WERI-Rb-1 (cell line): Measurements from ENCODE around the gene ZNF573.
A peak's percentile ranks its signal among the peaks of the same experiment; 100 is the strongest.

ENCODE experiments used
- DNase-seq: peaks from one replicate; pipeline ENCODE4 v3.0.0-alpha.2; 2020
- H3K27ac ChIP-seq: fragments of 250-450 bp; sonication (Bioruptor Pico); 2 replicates; pipeline ENCODE4 v1.5.1; 2020; ENCODE audit warnings: mild to moderate bottlenecking, moderate library complexity
- H3K27me3 ChIP-seq: fragments of 250-450 bp; sonication (Bioruptor Pico); 2 replicates; pipeline ENCODE4 v1.5.1; 2021; ENCODE audit warnings: mild to moderate bottlenecking, low read depth, moderate library complexity; ENCODE audit not compliant: insufficient read depth, severe bottlenecking
- H3K36me3 ChIP-seq: fragments of 250-450 bp; sonication (Bioruptor Pico); 2 replicates; pipeline ENCODE4 v1.5.1; 2020; ENCODE audit warnings: mild to moderate bottlenecking, moderate library complexity
- H3K4me3 ChIP-seq: 2 replicates; pipeline ENCODE4 v1.5.1; 2011; ENCODE audit warnings: low read depth, mild to moderate bottlenecking, control low read depth, low read length
- H3K9me3 ChIP-seq: fragments of 250-450 bp; sonication (Bioruptor Pico); 2 replicates; pipeline ENCODE4 v1.5.1; 2021; ENCODE audit warnings: mild to moderate bottlenecking, moderate library complexity; ENCODE audit not compliant: severe bottlenecking
- TF ChIP-seq, protein P1 (sequence below): IDR thresholded peaks from 2 replicates; pipeline ENCODE4 v1.5.1; 2011; ENCODE audit warnings: low read depth, mild to moderate bottlenecking, control low read depth, inconsistent platforms, low read length

The ZNF573 gene

DNA sequence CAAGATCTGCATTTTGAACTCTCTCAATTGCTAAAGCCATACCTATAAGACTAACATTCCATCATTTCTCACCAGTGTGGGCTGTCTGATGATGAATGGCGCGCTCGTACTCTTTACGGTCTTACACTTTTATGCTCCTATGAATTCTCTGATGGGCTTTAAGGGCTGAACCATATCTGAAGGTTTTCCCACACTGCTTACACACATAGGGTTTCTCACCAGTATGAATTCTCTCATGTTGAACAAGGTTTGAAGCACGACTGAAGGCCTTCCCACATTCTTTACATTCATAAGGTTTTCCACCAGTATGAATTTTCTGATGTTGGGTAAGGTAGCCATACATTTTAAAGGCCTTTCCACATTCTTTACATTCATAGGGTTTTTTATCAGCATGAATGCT lies 41.0 kb downstream of the ZNF573 start:
- Histone ChIP-seq H3K4me3 (no peak overlapping the region), H3K36me3 (peaks cover 11% of the 10 kb centered on the region), H3K9me3 (peaks cover 18% of the 10 kb centered on the region), H3K27ac (no peak overlapping the region), H3K27me3 (no peaks in the 10 kb centered on the region)
- TF ChIP-seq, protein P1, sequence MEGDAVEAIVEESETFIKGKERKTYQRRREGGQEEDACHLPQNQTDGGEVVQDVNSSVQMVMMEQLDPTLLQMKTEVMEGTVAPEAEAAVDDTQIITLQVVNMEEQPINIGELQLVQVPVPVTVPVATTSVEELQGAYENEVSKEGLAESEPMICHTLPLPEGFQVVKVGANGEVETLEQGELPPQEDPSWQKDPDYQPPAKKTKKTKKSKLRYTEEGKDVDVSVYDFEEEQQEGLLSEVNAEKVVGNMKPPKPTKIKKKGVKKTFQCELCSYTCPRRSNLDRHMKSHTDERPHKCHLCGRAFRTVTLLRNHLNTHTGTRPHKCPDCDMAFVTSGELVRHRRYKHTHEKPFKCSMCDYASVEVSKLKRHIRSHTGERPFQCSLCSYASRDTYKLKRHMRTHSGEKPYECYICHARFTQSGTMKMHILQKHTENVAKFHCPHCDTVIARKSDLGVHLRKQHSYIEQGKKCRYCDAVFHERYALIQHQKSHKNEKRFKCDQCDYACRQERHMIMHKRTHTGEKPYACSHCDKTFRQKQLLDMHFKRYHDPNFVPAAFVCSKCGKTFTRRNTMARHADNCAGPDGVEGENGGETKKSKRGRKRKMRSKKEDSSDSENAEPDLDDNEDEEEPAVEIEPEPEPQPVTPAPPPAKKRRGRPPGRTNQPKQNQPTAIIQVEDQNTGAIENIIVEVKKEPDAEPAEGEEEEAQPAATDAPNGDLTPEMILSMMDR = no peak
- DNase-seq = no peak

DNA sequence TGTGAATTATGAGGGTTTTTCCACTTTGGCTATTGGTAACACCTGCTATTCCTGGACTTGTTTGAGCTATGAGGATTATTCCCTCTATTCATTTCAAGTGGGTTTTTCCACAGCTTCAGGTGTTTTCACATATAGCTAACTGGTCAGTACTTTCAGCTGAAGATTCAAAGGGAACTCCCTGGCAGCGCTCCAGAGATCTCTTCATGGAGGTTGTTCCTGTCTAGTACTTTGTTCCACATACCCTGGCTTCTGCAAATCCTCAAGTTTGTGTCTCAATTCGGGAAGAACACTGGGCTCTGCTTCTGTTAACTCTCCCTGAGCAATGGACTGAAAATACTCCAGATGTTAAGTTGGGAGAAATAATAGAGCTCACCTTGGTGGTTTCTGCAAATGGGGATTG lies 54.2 kb downstream of the ZNF573 start:
- no peak overlapping the region for H3K4me3 ChIP-seq
- H3K9me3 ChIP-seq = no peaks in the 10 kb centered on the region
- TF ChIP-seq, protein P1 = no peak
- no peak overlapping the region for H3K27ac ChIP-seq
- no peaks in the 10 kb centered on the region for H3K27me3 ChIP-seq
- no peaks in the 10 kb centered on the region for H3K36me3 ChIP-seq
- DNase-seq = no peak

DNA sequence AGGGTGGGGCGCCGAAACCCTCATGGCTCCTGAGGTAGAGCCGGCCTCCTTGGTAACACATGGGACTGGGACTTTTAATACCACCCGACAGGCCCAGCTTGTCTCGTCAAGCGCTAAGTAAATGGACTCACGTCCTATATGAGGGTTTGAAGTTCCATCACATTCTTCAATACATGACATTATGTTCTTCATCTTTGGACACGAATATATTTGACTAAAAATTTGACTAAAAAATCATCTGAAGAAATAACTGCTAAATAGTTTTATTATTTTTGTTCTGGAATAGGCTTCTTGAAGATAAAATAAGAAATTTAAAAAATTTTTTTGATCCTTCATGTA lies 59.5 kb downstream of the ZNF573 start:
- no peak overlapping the region for H3K27ac ChIP-seq
- TF ChIP-seq, protein P1 = no peak
- peaks cover 8% of the 10 kb centered on the region for H3K36me3 ChIP-seq
- DNase-seq = no peak
- H3K9me3 ChIP-seq = no peaks in the 10 kb centered on the region
- H3K27me3 ChIP-seq = no peaks in the 10 kb centered on the region
- H3K4me3 ChIP-seq = peak overlapping the region; percentile 95

DNA sequence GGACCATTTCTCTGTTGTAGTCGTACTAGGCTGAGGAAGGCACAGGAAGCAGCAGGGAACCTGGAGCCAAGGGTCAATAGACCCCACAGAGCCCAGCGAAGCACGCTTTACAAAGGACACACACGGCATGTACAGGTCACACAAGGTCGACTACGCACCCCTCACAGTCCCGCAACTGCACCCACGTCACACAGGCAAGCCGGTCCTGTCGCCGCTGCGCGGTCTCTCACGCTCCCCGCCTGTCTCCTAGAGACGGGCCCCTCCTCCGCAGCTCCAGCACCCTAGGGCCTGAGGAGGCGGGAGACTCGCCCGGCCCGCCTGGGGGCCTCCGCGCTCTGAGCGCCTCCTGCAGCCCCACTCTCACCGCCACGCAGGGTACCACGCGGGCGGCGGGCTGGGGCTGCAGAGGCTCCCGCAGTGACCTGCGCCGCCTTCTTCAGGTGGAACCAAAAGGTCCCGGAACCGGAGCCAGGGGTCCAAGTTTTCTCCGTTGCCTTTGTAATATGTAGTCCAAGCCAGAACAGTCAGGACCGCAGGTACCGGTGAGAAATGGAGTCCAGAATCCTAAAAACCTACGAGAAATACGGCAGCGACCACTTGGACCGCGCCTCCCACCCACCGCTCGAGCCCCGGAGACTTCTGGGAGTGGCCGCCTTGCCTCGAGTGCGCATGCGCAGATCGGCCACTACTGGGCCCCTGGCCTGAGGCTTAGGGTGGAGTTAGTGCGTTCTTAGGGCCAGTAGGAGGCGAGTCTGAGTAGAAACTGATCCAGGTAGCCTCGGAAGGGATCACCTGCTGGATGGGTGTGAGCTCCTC lies 60.1 kb downstream of the ZNF573 start, which contains the start of gene ZNF607:
Gene ZNF607 (minus strand): TSS at position 651 of the 816 bp plus-strand sequence. CDS start 8,143 bp downstream, outside the sequence.
- DNase-seq = peak; percentile 95
- Histone ChIP-seq H3K27ac (peak within 1 kb of the TSS; percentile 83), H3K27me3 (no peaks in the 10 kb centered on the region), H3K36me3 (peaks cover 12% of the 10 kb centered on the region), H3K9me3 (no peaks in the 10 kb centered on the region), H3K4me3 (peak within 1 kb of the TSS; percentile 95)
- TF ChIP-seq, protein P1 = peak; percentile 80

DNA sequence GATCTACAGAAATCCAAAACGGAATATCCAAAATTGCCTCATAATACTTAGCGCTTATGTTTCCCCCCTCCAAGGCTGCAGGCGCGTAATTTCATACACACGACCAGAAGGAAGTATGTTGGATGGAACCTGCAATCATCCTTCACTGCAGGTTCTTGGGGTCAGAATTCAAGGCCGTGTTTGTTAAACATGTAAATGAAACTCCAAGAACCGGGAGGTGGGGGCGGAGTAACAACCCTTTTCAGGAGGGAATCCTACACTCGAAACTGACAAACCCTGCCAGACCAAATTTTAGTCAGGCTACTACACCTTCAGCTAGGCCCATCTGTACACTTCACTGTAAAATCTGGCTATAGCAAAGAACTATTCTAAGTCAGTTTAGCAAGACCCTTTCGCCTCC lies 61.1 kb downstream of the ZNF573 start:
- Histone ChIP-seq H3K4me3 (peak overlapping the region; percentile 95), H3K27ac (no peak overlapping the region; the same call in 1 of the 2 replicates), H3K36me3 (peaks cover 16% of the 10 kb centered on the region), H3K27me3 (no peaks in the 10 kb centered on the region), H3K9me3 (no peaks in the 10 kb centered on the region)
- no peak for DNase-seq
- TF ChIP-seq, protein P1 = no peak

DNA sequence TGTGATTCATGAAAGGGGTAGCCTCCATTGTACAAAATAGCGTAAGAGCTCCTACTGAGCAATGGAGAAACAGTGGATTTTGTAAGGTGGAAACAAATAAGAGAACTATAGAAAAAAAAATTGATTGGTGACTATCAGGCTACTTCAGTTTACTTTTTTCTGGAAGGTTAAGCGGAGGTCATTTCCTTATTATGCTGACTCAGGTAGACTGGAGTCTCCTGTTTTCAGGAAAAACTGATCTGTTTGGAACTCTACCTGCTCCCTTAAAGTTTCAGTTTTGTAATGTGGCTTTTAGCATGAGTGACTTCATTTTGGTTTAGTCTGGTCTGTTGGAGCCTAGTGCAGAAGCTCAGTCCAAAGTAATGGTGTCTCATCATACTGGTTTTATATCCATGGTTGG lies 63.2 kb downstream of the ZNF573 start:
- H3K27me3 ChIP-seq = no peaks in the 10 kb centered on the region
- TF ChIP-seq, protein P1 = no peak
- H3K4me3 ChIP-seq = no peak overlapping the region
- DNase-seq = no peak
- H3K36me3 ChIP-seq = peaks cover 21% of the 10 kb centered on the region
- no peaks in the 10 kb centered on the region for H3K9me3 ChIP-seq
- H3K27ac ChIP-seq = no peak overlapping the region
